Right lobe of liver (tissue), 4 donors: ENCODE measurements around the gene KIF6.

Experiments used
- CTCF ChIP-seq, 4 donors: fragments of 200-600 bp in 3 of 4; fragments of 450-650 bp in 1 of 4; IDR thresholded peaks; one replicate each; pipeline versions ENCODE4 v1.5.1 to v1.8.0; 2016 to 2022; ENCODE audit warnings: antibody characterized with exemption in 4 of 4, mild to moderate bottlenecking in 2 of 4
- POLR2A ChIP-seq: fragments of 450-650 bp; IDR thresholded peaks from one replicate; pipeline ENCODE4 v1.6.1; 2017; ENCODE audit warnings: antibody characterized with exemption, mild to moderate bottlenecking
- donor health status: DM: no; HTN: no; CAD: no.
- donor health status: DM: no; HTN: no; CAD: no.
- donor health status: DM: no; HTN: yes; CAD: no.

GRCh38 chr6:39404312-39404711, 320.9 kb downstream of the KIF6 start:
- TF ChIP-seq CTCF (IDR thresholded peaks at IDR 0.05) = no peak
- TF ChIP-seq POLR2A = no peak
